Measurements from ENCODE around the gene ANP32E.

DNA sequence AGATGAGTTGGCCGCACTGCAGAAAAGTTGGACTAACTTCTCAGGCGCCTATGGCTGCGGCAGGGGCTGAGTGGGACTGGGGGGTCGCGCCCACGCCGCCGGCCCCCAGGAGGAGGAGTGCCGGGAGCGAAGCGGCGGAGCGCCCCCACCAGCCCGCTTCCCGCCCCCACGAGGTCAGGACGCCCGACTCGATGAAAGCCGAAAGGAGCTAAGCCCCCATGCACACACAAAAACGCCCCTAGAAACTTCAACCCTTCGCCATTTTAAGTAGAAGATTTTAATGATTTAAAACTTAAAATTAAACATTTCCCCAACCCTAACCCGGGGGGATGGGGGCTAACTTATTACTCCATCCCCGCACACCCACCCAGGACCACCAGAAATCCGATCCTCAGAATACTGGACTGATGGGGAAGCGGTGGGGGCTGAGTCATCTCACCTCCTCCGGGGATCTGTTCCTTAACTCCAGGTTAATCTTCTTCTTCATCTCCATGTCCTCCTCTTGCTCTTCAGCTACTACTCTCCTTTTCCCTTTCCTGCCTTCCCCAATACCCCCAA, 539 bp downstream of the ANP32E start:
- TF ChIP-seq EGR1 (IDR thresholded peaks at IDR 0.05; ENCODE audit: low read depth) (no peak), JUND (IDR thresholded peaks at IDR 0.05) (peak; percentile 16; the same call in 1 of the 2 replicates)
- TF ChIP-seq, protein P1, sequence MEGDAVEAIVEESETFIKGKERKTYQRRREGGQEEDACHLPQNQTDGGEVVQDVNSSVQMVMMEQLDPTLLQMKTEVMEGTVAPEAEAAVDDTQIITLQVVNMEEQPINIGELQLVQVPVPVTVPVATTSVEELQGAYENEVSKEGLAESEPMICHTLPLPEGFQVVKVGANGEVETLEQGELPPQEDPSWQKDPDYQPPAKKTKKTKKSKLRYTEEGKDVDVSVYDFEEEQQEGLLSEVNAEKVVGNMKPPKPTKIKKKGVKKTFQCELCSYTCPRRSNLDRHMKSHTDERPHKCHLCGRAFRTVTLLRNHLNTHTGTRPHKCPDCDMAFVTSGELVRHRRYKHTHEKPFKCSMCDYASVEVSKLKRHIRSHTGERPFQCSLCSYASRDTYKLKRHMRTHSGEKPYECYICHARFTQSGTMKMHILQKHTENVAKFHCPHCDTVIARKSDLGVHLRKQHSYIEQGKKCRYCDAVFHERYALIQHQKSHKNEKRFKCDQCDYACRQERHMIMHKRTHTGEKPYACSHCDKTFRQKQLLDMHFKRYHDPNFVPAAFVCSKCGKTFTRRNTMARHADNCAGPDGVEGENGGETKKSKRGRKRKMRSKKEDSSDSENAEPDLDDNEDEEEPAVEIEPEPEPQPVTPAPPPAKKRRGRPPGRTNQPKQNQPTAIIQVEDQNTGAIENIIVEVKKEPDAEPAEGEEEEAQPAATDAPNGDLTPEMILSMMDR (IDR thresholded peaks at IDR 0.05 in 2 of 3, conservative IDR thresholded peaks at IDR 0.05 in 1 of 3; ENCODE audit: borderline replicate concordance in 1 of 3, insufficient read depth in 1 of 3, low read depth in 2 of 3, low read length in 2 of 3): no peak; a peak in 1 of 6 replicates
